ENCODE data around the gene FBXL19. TPM values are rescaled to one million over a fixed set of nuclear protein-coding genes. Genes with fewer than 3 reads are reported as not detected.

FBXL19 gene
- total and polyA plus RNA-seq, 2 of the 13 experiments (the other 11 are each of a cell fraction or from before 2014, with no cell fraction given): 6.0 to 13.7 TPM

DNA sequence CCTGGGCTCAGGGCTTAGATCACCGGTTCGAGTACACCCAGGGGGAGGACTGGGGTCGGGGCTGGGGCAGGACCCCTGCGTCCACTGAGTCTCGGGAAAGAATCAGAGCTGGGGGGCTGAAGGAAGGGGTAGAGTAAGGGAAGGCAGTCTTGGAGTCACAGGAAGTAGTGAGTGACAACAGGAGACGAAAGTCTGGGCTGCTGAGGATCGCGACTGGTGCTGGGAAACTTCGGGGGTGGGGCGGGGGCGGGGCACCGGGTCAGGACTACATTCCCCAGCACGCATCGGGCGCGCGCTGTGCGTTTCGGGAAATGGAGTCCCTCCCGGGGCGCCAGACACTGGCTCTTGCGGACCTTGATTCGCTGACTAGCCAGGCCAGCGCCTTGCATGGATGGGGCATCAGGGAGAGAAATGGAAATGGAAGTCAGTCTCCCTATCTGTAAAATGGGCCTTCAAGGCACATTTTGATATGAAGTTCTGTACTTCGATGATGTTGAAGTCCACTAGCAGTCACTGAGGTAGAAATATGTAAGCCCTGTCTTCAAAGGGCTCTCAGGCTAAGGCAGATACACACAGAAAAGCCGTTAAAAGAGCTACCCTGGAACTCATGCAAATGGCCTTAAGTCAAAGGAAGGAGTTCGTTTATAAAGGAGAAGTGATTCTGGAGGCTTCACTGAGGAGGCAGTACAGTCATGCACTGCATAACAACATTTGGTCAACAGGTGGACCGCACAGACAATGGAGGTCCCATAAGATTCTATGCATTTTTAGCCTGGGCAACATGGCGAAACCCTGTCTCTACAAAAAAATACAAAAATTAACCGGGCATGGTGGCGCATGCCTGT, 26.3 kb upstream of the FBXL19 start (continued):
- TF ChIP-seq HOMEZ (CRISPR knock-in tag; IDR thresholded peaks at IDR 0.05; ENCODE audit: low read depth): no peak
- TF ChIP-seq ZMAT5 (CRISPR knock-in tag; IDR thresholded peaks at IDR 0.05; ENCODE audit: borderline replicate concordance, low read depth): no peak
- TF ChIP-seq STAG1 (CRISPR knock-in tag; IDR thresholded peaks at IDR 0.05): no peak
- no peak; the same call in 1 of the 2 replicates for TF ChIP-seq GZF1 (CRISPR knock-in tag; IDR thresholded peaks at IDR 0.05)
- no peak for TF ChIP-seq ZNF484 (CRISPR knock-in tag; IDR thresholded peaks at IDR 0.05; ENCODE audit: borderline replicate concordance, low read depth)
- TF ChIP-seq MTA1 (CRISPR knock-in tag; IDR thresholded peaks at IDR 0.05; ENCODE audit: borderline replicate concordance): peak; percentile 76; the same call in 1 of the 2 replicates
- peak; percentile 22; the same call in 1 of the 2 replicates for TF ChIP-seq ELF3 (CRISPR knock-in tag; IDR thresholded peaks at IDR 0.05)
- no peak for TF ChIP-seq SOX6 (IDR thresholded peaks at IDR 0.05)
- TF ChIP-seq SOX6 (CRISPR knock-in tag; IDR thresholded peaks at IDR 0.05): peak; percentile 28; the same call in 1 of the 2 replicates
- peak; percentile 19; the same call in 1 of the 2 replicates for TF ChIP-seq HNF4A (CRISPR knock-in tag; IDR thresholded peaks at IDR 0.05)
- 0 out of 2 replicates have a peak, but pooled peaks have one; percentile 18 for TF ChIP-seq CAMTA2 (CRISPR knock-in tag; IDR thresholded peaks at IDR 0.05; ENCODE audit: borderline replicate concordance)
- TF ChIP-seq SAFB2 (CRISPR knock-in tag; IDR thresholded peaks at IDR 0.05; ENCODE audit: borderline replicate concordance, low read depth): no peak
- no peak for TF ChIP-seq ZNF674 (CRISPR knock-in tag; IDR thresholded peaks at IDR 0.05; ENCODE audit: low read depth)
- no peak for TF ChIP-seq SIX4 (CRISPR knock-in tag; IDR thresholded peaks at IDR 0.05)
- TF ChIP-seq HNF1B (CRISPR knock-in tag; IDR thresholded peaks at IDR 0.05): peak; percentile 27; the same call in 1 of the 2 replicates
- TF ChIP-seq U2AF2 (IDR thresholded peaks at IDR 0.05; ENCODE audit: low read depth, low read length): no peak
- no peak for TF ChIP-seq ZSCAN22 (CRISPR knock-in tag; IDR thresholded peaks at IDR 0.05)
- no peak for TF ChIP-seq MEF2D (CRISPR knock-in tag; IDR thresholded peaks at IDR 0.05)
- no peak for TF ChIP-seq TCF7L2 (IDR thresholded peaks at IDR 0.05; ENCODE audit: low read depth, low read length)
- TF ChIP-seq IRF2 (CRISPR knock-in tag; IDR thresholded peaks at IDR 0.05): peak; percentile 94
- no peak for TF ChIP-seq KLF12 (CRISPR knock-in tag; IDR thresholded peaks at IDR 0.05; ENCODE audit: borderline replicate concordance)
- TF ChIP-seq, protein P1, sequence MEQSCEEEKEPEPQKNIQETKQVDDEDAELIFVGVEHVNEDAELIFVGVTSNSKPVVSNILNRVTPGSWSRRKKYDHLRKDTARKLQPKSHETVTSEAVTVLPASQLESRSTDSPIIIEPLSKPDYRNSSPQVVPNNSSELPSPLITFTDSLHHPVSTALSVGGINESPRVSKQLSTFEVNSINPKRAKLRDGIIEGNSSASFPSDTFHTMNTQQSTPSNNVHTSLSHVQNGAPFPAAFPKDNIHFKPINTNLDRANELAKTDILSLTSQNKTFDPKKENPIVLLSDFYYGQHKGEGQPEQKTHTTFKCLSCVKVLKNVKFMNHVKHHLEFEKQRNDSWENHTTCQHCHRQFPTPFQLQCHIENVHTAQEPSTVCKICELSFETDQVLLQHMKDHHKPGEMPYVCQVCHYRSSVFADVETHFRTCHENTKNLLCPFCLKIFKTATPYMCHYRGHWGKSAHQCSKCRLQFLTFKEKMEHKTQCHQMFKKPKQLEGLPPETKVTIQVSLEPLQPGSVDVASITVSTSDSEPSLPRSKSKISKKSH (CRISPR knock-in tag; IDR thresholded peaks at IDR 0.05; ENCODE audit: borderline replicate concordance): 0 out of 2 replicates have a peak, but pooled peaks have one; percentile 57
- peak; percentile 38 for TF ChIP-seq XRCC5 (optimal IDR thresholded peaks at IDR 0.05; ENCODE audit: low read length)
- TF ChIP-seq ZNF333 (CRISPR knock-in tag; IDR thresholded peaks at IDR 0.05; ENCODE audit: borderline replicate concordance): no peak; the same call in 1 of the 2 replicates
- peak; percentile 31 for TF ChIP-seq SKI (IDR thresholded peaks at IDR 0.05; ENCODE audit: partially characterized antibody)
- TF ChIP-seq ZSCAN25 (CRISPR knock-in tag; IDR thresholded peaks at IDR 0.05): 0 out of 2 replicates have a peak, but pooled peaks have one; percentile 1

All from HepG2 (cell line).